GM18498 (cell line): ENCODE measurements around the gene TEKTIP1.

Source experiments
- ATAC-seq: cut with Tn5 transposase; IDR thresholded peaks from one replicate; pipeline ENCODE4 v1.9.1; 2021; ENCODE audit warnings: mild to moderate bottlenecking, moderate library complexity; ENCODE audit not compliant: unreplicated experiment

The TEKTIP1 gene

DNA sequence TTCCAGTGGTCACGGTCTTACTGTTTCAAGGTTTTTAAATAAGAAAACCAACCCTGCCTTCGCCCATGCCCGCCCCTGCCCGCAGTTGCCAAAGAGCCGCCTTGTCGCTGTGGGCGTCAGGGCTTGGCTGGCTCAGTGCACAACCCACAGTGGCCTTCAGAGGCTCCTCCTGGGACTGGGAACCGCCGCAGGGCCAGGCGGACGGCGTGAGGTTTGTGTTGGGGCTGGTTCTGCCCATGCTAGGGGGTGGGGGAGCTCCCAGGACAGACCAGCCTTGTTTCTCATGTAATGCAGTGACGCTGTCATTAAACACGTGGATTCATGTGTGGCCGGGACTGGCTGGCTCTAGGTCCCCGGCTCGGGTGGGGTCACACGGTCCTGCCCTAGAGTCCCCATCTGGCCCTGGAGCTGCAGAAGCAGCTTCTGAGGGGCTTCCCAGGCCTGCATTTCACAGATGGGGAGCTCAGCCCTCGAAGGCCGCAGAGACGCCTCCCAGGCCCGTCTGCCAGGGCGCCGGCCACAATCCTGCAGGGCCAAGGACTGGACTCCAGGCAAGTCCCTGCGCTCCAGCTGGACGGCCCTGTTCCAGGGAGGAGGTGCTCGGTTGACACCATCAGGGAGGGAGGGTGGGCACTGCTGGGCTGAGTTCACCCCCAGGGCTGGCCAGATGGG lies 2.4 kb upstream of the TEKTIP1 start:
- ATAC-seq, result no peak

DNA sequence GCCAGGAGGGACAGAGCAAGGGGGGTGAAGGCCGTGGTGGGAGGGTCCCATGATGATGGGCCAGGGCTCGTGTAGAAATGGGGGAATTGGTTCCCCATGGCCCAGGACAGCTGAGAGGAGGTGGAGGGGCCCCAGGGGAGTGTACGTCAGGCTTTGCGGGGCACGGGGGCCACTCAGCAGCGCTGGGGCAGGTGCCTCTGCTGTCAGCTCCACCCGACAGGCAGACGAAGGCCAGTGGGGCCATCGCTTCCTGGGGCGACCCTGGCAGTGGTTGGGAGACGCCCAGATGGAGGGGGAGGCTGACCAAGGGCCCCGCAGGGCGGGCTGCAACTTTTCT lies 1.9 kb upstream of the TEKTIP1 start:
- no peak for ATAC-seq

GRCh38 chr19:3537438-3538240 lies 1.3 kb upstream of the TEKTIP1 start:
- ATAC-seq, result no peak

GRCh38 chr19:3538258-3538929 lies 580 bp upstream of the TEKTIP1 start:
- ATAC-seq, result no peak

- no peak for ATAC-seq
Measured at GRCh38 chr19:3539756-3540118, 763 bp downstream of the TEKTIP1 start.

DNA sequence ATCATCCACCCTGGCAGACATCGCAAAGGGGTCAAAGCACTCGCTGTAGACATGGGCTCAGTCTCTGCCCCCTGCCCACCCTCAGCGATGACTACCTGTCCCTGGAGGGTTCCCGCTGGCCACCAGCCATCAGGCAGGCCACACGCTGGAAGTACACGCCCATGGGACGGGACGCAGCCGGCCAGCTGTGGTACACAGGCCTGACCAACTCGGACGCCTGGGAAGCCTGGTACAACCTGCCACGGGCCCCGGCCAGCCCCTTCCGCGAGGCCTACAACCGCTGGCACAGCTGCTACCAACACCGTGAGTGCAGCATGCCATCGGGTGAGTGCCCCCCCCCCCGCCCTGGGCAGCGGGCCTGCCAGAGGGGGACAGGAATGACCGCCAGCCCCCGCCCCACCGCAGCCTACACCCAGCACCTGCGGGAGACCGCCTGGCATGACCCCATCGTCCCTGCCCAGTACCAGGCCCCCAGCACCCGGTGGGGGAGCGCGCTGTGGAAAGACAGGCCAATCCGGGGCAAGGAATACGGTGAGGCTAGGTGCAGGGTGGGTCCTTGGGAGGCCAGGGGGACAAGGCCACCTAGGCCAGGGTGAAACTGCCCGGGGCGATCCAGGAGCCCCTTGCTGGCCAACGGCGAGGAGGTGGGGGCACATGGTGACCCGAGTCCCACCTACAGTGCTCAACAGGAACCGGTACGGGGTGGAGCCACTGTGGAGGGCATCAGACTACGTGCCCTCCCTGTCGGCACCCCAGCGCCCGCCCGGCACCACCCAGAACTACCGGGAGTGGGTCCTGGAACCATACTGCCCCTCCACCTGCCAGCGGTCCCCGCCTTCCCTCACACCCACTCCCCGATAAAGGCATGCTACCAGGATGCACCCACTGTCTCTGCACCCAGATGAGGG lies 4.4 kb downstream of the TEKTIP1 start:
- no peak for ATAC-seq

- ATAC-seq, result no peak
Measured at GRCh38 chr19:3544058-3544376, 5.0 kb downstream of the TEKTIP1 start.

- ATAC-seq, result no peak
Measured at GRCh38 chr19:3544742-3545668, 6.0 kb downstream of the TEKTIP1 start.

GRCh38 chr19:3545669-3546034 lies 6.7 kb downstream of the TEKTIP1 start:
- no peak for ATAC-seq

- ATAC-seq, result no peak
Measured at GRCh38 chr19:3546119-3546518, 7.1 kb downstream of the TEKTIP1 start.

GRCh38 chr19:3547301-3547731 lies 8.3 kb downstream of the TEKTIP1 start:
- ATAC-seq, result no peak

DNA sequence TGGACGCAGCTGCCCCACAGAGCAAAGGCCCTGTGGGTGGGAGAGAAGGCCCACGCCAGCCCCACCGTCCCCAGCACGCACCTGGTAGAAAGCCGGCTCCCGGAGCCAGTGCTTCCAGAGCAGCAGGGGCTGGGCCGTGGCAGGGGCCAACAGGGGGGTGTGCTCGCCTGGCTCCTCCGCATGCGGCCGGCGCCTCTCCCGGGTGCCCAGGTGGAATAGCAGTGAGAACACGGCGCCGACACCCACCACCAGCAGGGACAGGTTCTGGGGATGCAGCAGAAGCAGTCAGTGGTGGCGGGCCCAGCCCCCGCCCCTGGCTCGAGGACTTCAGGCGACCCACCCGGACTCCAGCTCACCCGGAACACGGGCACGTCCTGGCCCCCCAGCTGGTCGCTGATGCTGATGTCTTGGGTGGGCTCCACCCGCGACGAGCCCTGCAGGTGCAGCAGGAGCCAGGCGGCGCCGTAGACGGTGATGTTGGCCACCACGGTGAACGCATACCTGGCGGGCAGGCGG lies 8.9 kb downstream of the TEKTIP1 start:
- ATAC-seq, result no peak

GRCh38 chr19:3548606-3549005 lies 9.6 kb downstream of the TEKTIP1 start:
- ATAC-seq, result no peak

DNA sequence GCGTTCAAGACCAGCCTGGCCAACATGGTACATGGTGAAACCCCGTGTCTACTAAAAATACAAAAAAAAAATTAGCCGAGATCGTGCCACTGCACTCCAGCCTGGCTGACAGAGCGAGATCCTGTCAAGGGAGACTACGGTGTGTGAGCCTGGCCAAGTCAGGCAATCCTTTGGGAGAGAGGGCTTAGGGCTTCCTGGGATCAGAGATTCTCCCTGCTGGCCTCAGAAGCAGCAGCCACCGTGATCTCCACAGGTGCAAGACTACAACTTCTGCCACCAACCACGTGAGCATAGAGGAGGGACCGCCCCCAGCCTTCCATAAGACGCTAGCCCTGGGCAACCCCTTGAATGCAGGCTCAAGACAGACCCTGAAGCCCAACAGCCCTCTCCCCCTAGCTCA lies 10.8 kb downstream of the TEKTIP1 start:
- ATAC-seq, result no peak

DNA sequence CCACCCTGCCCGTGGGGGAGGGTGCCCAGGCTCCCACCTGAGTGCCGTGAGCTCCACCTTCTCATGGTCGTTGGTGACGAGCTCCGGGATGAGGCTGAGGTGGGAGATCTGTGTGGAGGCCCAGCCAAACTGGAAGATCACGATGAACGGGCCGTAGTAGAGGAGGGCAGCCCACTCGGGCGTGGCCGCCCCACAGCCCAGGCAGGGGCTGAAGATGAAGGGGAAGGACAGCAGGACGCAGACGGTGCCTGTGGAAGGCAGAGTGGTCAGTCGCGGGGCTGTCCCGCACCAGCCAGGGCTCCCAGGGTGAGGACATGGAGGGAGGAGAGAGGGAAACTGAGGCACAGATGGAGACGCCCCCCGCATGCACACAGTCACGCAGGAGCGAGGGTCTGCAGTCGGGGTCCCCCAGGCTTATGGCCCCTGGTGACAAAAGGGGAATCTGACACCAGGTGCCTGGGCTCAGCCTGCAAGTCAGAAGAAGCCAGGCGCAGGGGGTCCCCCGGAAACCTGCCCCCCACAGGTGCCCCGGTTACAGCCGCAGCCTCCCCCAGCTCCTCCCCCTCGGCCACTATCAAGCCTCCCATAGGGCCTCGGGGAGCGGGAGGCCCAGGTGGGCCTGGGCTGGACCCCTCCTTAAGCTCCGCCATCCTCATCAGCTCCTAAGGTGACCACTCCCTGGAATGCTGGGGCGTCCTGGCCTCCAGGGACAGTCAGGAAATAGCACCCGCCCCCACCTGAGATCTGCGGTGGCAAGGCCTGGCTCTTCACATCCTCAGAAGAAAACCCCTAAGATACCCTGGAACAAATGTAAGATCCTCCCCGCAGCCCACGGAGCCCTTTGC lies 12.2 kb downstream of the TEKTIP1 start:
- ATAC-seq, result no peak

DNA sequence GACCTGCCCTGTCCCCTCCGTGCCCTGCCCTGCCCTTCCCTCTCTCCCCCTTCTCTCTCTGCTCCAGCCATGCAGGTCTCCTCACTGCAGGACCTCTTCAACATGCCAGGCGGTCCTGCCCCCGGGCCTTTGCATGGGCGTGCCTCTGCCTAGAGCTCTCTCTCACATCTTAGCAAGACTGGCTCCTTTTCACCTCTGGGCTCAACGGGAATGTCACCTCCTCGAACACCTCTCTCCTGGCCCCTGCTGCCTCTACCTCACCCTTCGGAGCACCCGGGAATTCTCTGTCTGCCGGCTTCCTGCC lies 12.8 kb downstream of the TEKTIP1 start:
- ATAC-seq, result no peak

DNA sequence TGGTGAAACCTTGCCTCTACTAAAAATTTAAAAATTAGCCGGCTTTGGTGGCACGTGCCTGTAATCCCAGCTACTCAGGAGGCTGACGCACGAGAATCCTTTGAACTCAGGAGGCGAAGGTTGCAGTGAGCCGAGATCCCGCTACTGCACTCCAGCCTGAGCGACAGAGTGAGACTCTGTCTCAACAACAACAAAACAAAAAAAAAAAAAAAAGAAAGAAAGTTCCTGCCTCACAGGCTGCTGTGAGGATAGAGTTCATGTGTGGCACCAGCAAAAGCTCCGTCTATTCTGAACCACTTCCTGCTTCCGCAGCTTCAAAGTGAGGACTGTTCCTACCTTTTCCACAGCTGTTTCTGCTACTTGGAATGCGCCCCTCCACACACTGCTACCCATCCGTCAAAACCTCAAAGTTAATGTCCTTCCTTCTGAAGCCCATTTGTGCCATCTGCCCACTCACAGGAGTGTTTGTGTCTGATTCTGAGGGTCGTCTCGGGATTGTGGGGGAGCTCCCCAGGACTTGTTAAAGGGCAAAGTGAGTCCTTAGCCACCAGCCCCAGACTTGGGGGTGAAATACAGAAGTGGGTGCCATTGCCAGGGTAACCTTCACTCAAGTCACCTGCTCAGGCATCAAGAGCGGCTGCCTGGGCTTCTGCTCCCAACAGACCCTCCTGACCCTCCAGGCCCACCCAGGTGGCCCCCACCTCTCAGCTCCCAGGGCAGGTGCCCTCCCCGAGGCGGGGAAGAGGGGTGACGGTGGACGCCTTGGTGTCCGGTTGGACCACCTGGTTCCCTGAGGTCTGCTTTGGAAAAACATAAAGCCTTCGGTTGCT lies 15.5 kb downstream of the TEKTIP1 start:
- no peak for ATAC-seq

DNA sequence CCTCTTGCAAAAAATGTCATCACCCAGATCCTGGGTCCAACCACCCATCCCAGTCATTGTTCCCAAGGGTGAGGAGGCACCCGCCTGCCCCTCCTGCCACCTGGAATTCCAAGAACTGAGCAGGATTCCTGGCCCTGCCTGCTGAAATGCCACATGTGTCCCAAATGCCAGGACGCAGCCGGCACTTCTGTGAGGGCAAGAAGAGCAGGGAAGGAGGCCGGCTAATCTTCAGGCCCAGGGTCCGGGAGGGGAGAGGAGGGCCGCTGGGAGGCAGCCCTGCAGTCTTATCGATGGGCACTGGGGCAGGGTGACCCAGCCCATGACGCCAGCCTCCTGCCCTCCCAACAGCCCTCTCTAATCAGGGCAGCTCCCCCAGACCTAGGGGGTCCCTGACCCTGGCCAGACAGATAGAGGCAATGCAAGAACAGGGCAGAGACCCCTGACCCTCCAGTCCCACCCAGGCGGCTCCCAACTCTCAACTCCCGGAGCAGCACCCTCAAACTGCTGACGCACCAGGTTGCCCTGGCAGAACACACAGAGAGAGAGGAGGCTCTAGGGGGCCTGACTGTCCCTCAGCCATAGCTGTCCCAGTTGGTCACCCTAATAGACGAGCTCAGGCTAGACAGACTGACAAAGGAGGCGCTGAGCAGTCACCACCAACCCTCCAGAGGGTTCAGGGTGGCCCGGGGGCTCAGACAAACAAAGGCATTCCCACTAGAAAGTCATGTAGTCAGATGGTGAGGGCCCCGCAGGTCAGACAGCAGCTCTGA lies 16.9 kb downstream of the TEKTIP1 start:
- no peak for ATAC-seq
